EL (cell line): Measurements from ENCODE around the gene GP5.

Source experiments
- DNase-seq: peaks from one replicate; pipeline ENCODE4 v3.0.0-alpha.2; 2016

Gene GP5

DNA sequence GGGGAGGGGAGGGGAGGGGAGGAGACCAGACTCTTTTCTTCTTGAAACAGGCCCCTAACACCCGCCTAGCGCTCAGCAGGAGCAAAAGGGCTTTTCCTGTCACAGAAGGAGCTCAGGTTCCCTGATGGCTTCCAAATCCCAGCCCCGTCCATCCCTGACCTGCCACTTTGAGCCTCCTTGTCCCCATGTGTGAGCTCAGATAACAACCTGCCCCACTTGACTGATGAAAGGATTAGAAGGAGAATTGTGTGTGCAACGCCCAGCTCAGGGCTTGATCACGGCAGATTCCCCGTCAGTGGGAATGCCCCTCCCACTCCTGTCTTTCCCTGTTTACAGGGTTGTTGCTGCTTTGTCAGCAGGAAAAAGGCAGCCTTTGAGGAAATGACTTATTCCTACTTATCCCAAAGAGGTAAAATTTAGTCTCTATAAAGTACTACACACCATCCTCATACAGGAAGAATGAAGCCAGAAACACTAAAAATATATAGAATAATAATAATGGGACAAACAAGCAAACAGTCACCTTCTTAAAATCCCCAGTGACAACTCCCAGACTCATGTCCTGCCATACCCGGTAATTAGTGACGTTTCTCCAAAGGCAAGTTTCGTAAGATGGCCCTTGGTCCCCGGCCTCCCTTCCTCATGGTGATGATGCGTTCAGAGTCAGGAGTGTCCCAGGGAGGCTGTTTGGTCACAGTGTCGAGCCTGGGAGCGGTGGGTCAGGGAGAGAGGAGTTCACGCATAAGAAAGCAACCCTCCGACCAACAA lies 23.4 kb downstream of the GP5 start:
- DNase-seq, result no peak

DNA sequence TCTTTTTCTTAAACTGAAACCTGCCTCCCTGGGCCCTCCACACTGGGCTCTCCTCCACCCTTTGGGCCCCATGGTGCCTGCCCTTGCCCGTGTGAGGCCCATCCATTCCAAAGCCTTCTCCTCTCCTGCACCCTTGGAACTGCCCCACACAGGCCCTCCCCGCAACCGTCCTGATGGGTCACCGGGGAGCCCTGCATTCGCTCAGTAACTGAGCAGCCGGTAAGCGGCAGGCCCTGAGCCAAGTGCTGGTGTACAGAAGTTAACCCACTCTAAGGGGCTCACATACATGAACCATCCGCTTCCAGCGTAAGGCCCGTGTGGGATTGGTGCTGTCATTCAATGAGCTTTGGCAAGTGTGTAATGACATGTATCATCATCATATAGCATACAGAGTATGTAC lies 24.1 kb downstream of the GP5 start:
- no peak for DNase-seq

DNA sequence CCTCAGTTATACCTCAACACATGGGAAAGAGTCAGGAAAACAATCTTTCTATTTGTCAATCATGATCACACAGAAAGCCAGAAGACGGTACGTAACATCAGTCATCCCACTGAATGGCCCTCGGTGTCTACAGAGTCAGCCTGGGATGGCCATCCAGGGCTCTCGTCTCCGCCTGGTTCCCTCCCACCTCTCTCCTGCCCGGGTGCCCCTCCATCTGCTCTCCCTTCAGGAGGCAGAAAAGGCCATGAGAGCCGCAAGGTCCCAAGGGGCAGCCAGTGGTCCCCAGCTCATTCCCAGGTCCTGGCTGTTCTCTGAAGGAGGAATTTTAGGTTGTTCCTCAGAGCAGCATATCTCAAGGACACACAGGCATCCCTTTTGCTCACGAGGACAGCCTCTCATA lies 25.2 kb downstream of the GP5 start:
- no peak for DNase-seq

DNA sequence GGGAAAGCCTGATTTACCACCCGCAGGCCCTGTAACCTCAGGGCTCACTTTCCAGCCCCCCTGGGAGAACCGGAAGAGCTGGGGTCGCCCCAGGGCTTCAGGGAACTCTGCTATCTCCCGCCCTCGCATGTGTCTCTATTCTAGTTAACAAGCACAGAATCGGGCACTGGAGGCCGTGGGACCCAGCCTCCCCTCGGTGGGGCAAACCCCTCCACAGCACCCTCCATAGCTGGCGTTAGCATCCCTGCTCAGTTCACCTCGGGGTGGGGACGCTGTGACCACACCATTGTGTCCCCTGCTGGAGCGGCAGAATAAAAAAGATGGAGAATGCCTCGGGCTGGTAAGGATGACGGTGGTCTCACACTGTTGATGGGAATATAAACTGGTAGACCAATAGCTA lies 26.0 kb downstream of the GP5 start:
- no peak for DNase-seq

DNA sequence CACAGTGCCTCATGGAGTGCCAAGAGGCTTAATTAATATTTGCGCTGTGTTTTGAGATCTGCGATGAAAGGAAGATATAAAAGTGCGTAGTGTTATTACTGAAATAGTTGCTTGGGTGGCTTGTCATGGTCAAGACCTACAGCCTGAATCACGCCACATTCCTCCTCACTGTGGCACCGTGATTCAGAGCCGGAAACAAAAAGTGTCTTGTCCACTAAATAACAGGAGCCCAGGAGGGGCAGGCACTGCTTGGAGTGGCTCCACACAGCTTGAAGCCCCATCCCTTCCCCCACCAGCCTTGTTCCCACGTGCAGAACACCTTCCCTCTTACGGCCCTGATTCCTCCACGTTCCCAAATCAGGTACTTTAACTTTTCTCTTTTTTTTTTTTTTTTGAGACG lies 28.3 kb downstream of the GP5 start:
- DNase-seq, result no peak

DNA sequence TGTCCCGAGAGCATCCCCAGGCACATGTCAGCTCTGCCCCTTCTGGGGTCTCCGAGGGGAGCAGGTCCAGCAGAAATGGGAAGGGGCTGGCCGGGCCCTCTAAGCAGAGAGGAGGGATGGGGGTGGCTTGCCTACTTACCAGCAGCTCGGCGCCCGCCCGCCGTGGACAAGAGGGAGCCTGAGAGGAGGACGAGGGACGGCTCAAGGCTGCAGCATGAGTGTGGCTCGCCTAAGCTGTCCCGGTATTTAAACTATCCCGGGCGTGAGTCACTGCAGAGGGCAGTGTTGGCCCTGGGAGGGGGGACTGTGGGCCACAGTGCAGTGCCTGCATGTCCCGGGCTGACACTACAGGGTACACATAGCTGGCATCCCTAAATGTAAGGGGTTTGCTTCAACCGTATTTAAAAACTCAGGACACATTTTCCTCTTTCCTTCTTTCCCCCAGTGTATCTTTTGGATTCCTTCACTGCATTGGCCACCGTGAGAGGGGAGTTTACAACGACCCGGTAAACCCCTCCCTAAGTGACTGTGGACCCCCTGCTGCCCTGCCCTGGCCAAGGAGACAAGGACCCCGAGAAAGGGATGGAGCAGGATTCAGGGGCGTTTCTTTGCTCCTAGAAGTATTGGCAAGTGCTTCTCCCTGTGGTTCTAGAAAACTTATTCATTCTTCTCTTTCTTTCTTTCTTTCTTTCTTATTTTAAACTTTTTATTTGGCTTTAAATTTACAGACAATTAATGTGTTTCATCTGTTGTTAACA lies 29.4 kb downstream of the GP5 start, which contains the start of gene LRRC15:
Gene LRRC15, minus strand, starts transcription at position 222 of the 758 bp plus-strand sequence. CDS start 8,700 bp downstream, outside the sequence.
- peak; percentile 78 for DNase-seq

DNA sequence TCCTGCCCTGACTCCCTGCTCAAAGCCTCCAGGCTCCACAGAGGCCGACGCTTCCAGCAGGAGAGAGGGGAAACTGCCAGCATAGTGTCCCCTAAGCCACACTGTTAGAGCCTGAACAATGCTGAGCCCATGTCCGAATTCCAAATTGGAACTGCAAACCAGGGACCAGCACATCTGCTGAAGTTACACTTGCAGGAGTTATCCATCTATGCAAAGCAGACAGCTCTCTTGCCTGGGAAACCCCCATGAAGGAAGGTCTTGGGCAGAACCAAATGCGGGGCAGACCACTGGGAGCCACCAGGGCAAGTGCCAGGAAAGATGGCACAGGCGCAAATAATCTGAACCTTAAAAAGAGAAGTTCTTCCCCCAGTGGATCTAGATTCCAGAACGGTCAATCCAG lies 30.1 kb downstream of the GP5 start:
- no peak for DNase-seq

DNA sequence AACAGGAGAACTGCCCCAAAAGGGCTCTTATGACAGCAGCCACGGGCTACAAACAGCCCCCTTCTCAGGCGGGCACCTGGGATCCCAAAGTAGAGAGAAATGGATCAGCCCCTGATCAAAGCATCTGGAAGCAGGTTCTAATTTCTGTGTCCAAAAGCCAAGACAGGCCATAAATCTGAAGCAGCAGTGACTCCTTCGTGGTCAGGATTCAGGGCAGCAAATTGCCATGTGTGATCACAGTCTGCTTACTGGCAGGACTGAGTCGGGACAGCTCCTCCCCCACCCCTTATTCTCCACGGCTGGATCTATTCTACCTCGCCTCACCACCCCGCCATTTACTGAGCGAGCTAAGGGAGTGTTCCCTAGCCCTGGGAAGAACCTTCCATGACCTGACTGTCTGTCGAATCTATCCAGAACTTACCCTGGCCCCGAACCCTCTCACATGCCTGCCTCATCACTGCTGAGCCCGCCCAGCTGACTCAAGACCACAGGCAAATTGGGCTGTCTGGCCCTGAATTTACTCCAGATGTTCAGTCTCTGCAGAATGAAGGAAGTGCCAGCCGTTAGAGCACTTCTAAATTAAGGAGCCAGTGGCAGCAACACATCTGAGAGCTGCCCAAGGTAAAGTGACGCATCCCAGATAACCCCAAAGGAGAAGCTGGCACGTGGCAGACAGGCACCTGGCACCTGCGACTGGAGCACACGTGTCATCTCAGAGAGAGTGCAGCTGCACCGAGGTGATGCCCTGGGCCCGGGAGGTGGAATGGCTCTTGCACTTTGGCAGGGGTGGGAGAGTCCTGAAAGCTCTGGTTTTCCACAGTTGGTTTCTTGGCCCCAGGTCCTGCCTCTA lies 30.8 kb downstream of the GP5 start:
- peak; percentile 25 for DNase-seq

DNA sequence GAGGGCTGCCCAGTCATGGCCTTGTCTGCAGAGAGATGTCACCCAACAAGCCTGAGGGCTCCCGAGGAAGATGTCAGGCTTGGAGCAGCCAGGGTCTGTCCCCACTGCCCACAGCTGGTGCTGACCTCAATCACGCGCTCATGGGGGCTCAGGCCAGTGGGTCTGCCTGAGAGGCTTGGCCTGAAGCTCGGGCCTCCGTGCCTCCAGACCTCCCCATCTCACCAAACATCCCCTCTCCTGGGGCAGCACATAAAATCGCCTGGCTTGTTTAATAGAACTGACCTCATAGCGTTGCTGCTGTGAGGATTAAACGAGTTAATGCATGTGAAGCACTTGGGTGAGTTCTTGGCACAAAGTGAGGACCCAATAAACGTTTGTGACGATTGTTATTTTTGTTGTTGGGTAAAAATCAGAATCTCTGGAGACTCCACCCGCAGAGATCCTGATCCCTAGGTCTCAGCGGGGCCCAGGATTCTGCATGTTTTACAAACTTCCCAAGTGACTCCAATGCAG lies 33.0 kb downstream of the GP5 start:
- DNase-seq, result no peak

DNA sequence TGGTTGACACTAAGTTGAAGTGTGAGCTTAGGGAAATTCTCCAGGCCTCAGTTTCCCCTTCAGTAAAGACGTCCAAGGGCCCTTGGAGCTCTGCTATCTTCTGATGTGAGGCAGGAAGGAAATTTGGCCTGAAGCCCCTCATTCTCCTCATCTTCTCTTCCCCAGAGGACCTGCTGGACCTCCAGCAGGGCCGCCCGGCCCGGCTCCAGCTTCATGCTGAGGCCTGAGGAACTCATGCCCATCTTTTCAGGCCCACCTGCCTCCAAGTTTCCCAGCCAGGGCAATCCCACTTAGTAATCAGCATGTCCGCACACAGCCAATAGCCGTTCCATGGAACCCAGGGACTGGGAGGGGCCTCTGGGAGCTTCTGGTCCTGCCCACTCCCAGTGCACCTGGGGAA lies 33.5 kb downstream of the GP5 start:
- no peak for DNase-seq

DNA sequence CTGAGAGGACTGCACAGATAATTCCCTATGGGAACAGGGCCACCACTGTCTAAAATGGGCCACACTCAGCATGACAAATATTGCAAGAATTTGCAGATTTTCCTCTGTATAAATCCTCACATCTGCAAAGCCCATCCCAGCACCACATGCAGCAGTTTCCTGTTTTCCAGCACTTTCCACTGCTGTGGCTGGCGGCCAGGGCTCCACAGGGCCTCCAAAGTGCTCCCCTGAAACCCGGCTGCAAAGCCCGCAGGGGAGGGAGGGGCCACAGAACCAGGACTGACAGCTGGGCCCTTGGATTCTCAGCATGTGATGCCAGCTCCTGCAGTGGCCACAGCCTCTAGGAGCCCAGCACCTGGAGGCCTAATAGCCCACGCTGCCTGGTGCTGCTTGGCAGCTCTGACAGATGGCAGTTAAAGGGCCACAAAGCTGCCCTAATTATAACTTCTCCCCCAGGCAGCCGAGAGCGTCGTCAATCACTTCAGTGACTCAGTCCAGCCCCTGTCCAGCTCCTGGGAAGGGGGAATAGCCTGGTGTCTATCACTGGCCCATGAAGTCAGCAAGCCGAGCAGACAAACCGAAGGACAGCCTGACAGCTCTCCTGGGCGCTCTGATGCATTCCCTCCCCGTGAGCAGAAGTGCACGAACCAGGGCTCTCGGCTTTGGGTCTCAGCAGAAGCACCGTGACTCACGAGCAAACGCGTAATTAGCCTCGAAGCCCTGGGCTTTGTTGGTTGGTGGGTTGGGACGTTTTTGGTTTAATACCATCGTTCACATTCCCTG lies 34.2 kb downstream of the GP5 start:
- DNase-seq, result peak; percentile 76

DNA sequence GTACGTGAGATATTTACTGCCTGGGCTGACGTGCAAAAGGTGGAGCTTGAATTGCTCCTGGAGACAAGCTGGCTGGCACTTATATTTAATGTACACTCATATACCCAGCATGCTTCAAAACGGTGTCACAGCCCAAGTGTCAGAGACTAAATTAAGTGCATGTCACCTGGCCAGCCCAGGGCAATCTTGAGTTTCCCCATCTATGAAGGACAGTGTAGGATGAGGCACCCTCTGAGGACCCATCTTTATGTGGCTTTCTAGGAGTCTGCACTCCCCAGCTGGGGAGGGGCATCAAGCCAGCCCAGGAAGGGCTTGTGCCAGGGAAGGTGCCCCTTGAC lies 34.8 kb downstream of the GP5 start:
- DNase-seq, result no peak

DNA sequence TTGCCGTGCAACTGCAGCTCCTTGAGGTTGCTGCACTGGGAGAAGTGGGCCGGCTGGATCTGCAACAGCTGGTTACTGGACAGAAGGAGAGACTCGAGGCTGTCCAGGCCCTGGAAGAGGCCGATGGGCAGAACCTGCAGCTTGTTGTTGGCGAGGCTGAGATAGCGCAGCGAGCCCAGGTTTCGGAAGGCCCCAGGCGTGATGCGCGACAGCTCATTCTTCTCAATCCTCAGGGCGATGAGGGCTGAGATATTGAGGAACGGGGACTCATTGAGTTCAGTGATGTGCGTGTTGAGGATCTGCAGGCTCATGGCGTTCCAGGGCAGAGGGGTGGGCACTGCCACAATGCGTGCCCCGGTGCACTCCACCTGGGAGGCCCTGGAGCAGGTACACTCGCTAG lies 38.5 kb downstream of the GP5 start:
- no peak for DNase-seq

DNA sequence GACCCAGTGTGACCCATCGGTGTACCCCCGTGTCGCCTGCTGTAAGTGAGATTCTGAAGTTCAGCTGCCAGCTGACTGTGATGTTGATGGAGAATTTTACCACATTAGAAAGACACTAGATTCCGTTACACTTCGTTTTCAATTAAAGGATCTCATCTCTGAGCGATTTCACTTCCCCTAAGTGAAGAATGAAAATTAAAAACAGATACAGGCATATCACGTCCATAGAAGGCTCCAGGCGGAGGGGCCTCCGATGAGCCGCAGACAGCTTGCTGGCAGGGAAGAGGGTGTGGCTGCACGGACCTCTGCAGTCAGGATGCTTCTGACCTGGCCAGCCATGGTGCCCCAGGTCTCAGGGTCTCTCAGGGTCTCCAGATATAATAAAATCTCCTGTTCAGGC lies 41.4 kb downstream of the GP5 start:
- DNase-seq, result no peak

DNA sequence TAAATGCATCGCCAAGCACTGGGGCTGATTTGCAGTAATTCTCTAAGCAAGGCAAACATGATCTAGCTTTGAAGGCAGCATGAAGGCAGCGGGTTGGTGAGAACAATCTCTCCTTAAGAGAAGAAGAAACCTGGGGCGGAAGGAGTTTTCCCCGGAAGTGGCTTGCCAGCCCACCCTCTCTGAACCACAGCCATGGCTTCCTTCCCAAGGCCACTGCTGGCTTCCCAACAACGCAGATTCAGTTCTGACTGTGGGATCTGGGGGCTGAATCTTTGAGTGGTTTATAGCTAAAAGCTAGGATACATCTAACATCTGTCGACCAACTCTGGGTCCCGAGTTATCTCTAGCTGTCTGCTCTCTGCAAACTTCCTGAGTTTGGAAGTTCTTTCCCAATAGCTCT lies 43.7 kb downstream of the GP5 start:
- DNase-seq, result no peak

DNA sequence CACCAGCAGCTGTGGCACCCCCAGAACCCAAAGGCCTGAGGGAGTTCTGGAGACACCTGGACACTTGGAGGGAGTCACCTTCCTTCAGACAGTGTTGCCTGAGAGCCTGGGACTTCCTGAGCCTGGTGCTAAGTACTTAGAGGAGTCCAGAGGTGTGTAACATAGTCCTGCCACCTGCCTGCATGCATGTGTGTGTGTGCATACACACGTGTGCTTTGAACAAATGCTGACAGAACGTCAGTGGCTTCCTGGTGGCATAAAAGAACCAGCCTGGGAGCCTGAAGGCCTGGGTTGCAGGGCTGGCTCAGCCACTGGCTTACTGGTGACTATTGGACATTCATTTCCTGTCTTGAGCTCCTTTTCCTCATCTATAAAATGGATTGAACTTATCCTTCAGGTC lies 44.8 kb downstream of the GP5 start:
- DNase-seq, result no peak

DNA sequence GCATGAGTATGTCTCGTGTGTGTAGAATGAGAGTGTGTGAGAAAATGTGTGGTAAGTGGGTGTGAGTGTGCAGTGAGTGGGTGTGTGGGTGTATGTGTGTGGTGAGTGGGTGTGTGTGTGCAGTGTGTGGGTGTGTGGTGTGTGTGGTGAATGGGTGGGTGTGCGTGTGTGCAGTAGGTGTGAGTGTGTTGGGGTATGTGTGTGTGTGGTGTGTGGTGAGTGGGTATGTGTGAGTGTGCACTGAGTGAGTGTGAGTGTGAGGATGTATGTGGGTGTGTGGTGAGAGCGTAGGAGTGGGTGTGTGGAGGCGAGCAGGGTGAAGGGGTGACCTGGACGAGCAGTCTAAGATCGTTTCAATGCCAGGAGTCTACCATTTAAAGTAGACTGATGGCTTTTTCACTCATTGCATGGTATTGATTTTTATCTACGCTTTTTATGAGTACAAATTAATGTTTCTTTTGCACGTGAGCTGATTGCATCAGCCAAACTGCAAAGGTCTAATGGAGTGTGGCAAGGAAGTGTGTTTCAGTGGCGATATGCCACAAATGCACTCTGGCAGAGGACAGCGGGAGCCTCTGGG lies 46.3 kb downstream of the GP5 start:
- no peak for DNase-seq

DNA sequence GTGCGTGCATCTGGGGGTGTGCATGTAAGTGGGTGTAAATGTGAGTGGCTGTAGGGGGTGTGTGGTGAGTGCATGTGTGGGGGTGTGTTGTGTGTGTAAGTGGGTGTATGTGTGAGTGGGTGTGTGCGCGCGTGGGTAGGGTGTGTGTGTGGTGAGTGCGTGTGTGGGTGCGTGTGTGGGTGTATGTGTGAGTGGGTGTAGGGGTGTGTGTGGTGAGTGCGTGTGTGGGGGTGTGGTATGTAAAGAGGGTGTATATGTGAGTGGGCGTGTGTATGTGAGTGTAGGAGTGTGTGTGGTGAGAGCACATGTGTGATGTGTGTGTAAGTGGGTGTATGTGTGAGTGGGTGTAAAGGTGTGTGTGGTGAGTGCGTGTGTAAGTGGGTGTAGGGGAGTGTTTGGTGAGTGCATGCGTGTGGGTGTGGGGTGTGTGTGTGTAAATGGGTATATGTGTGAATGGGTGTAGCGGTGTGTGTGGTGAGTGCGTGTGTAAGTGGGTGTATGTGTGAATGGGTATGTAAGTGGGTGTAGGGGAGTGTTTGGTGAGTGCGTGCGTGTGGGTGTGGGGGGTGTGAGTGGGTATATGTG lies 47.0 kb downstream of the GP5 start:
- no peak for DNase-seq

DNA sequence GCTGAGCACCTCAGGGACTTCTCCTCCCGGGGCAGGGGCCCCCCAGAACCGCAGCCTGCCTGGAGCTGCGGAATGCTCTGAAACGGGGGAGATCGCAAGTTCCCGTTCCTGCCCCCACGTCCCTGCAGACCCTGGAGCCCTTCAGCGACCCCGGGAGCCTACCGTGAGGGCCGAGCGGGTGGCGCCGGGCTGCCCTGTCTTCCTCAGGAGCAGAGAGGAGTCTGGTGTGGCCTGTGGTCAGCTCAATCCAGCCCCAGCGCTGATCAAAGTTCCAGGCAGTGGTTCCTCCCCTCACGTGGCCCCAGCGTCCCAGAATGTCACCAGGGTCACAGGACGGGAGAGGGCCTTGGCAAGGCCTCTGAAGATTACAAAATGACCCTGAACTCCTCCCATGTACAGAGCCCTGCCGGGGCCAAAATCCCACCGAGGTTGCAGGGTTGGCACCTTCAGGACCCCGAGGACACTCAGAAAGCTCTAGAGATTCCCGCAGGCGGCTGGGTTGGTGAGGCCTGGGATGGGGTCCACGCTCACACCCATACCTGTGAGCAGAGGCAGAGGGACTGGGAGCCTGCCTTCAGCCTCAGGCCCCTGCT lies 47.9 kb downstream of the GP5 start, which contains the start of gene CPN2:
Gene CPN2, minus strand, starts transcription at position 249 of the 593 bp plus-strand sequence. CDS start 8,626 bp downstream, outside the sequence.
- DNase-seq, result no peak

DNA sequence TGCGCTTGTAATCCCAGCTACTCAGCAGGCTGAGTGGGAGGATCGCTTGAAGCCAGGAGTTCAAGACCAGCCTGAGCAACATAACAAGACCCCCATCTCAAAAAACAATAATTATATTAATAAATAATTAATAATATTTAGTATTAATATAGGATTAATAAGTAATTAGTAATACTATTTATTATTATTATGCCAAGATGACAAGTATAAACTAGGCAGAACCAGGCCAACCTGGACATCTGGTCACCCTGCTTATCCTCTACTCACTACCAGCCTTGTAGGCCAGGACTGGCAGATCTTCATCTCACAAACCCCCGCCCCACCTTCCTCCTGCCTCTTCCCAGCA lies 48.4 kb downstream of the GP5 start:
- no peak for DNase-seq

DNA sequence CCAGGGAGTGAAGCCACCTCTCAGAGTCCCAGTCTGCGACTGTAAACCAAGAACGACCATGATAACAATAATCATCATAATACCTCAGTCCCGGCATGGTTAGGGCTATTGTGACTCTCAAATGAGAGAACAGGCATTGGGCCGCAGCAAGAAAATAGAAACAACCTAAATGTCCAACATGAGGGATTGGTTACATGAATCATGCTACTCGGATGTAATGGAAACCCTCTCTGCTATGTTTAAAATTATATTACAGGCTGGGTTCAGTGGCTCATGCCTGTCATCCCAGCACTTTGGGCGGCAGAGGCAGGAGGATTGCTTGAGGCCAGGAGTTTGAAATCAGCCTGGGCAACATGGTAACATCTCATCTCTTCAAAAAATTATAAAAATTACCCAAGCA lies 50.7 kb downstream of the GP5 start:
- DNase-seq, result no peak
